T-helper 2 cell treated with Interferon-gamma antibody and Interleukin-4, amounts not matched to agents 100 ng/mL and 5 ng/mL, for 36 hours (primary cell): ENCODE results near the gene MRPL11. TPM values are rescaled to one million over a fixed set of nuclear protein-coding genes. Genes with fewer than 3 reads are reported as not detected.

Source experiments
- intact Hi-C: fragments of 100-400 bp; cut with micrococcal nuclease; formaldehyde crosslinking; loops from one replicate; pipeline ENCODE4 v1.15.1; 2023
- total RNA-seq: library from RNA; stranded (reverse); gene quantifications from 2 replicates; pipeline ENCODE4 v1.2.3, GENCODE V29; 2022

The MRPL11 gene
- total RNA-seq, 1 donor from 2014 or later: 87.6 TPM

GRCh38 chr11:66408488-66409214, 30.0 kb downstream of the MRPL11 start:
- intact Hi-C loops: loop anchor here (1.0 to 2.0 kb wide), 5 partner anchors 13 to 270 kb away; partner anchors contain the start of genes DPP3, MRPL11 and NPAS4

DNA sequence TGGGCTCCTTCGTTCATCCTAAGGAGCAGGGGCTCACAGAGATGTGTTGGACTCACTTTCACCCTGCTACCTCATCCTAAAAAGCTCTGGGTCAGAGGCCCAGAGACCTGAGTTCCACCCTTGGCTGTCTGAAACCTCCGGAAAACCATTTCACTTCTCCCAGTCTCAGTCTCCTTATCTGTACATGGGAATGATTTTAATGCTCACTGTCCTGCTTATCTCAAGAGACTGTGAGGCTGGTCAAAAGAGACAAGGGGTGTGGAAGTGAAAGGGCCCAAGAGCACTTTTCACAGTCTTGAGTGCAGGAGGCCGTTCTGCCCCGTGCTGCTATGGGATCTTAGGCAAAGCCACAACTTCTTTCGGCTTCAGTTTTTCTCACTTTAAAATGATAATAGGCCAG, 31.0 kb downstream of the MRPL11 start:
- intact Hi-C loops: loop anchor here (1.0 to 2.0 kb wide), 5 partner anchors 14 to 271 kb away; partner anchors contain the start of genes DPP3, MRPL11 and NPAS4

GRCh38 chr11:66393954-66394353, 44.7 kb downstream of the MRPL11 start:
- intact Hi-C loops: no loop called here

DNA sequence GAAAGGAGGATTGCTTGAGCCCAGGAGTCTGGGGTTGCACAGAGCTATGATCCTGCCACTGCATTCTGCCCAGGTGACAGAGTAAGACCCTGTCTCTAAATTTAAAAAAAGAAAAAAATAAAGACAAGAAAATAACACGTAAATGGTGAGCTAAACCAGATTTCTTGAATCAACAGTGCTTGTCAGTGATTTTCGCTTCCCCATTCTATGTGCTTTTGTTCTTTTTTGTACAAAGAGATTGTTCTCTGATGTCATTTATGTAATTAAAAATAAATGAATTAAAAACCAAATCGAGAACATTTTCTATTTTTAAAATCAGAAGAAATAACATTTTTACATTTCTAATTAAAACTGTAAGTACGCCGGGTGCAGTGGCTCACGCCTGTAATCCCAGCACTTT, 47.3 kb downstream of the MRPL11 start:
- intact Hi-C loops: no loop called here

DNA sequence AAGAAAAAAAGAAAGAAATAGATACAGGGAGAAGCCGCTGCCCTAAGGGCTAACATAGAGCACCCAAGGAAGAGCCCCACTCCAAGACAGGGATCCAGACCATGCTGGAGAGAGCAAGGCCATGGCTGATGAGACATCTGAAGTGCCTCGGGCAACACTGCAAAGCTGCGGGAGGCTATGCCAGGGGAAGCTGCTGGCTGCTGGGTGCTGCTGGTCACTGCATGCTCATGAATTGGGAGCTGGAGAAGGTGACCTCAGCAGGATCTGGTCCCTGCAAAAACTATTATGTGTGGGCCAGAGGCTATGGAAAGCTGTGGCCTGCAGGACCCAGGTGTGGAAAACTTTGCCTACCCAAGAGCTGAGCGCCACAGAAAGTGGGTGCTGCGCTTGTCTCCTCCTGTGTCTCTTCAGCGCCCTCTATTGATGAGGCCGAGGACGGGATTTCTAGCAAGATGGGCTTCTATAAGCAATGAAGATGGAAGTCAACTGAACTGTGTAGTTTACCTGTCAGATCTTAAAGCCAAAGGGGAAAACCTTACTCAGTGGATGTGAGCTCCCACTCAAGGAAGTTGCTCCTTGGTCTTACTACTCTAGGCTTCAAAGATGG, 49.8 kb downstream of the MRPL11 start:
- intact Hi-C loops: loop anchor here (1.0 kb wide), 1 partner anchor 78 kb away; no protein-coding TSS in a partner anchor

DNA sequence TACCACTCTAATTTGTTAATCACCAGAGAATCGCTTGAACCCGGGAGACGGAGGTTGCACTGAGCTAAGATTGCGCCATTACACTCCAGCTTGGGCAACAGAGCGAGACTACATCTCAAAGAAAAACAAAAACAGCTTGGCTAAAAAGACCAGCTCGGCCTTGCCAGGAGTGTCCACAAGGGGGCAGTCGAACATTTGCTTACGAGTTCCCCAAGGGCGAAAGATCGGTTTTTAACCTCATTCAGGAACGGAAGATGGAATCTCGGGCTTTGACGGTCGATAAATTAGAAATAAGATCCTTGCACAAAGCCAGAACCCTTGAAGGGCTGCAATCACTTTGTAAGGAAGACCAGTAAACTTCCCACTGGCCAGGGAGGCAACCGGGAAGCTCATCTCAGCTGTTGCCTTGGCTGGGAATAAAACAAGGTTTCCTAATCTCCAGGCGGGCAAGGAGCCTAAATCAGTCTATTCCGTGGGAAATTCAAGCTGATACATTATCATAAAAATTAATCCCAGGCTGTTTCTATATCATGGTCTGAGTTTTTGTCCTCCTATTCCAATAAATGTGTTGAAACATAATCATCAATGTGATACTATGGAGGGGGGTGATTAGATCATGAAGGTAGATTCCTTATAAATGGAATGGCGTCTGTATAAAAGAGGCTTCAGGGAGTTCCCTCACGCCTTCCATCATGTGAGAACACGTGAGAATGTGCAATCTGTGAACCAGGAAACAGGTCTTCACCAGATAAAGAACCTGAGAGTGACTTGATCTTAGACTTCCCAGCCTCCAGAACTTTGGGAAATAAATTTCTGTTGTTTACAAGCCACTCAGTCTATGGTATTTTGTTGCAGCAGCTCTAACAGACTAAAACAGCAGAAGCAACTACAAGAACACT, 52.2 kb downstream of the MRPL11 start:
- intact Hi-C loops: no loop called here

Other genes starting within 250 kb of the MRPL11 start
- 42.3 and 42.5 TPM in 2 replicates for gene KLC2, start 181.1 kb downstream of the MRPL11 start, total RNA-seq
- gene RAB1B, start 170.2 kb downstream of the MRPL11 start, total RNA-seq: 156 and 159 TPM in 2 replicates
- gene CNIH2, start 160.7 kb downstream of the MRPL11 start, total RNA-seq: 1.5 and 1.6 TPM in 2 replicates
- 45.4 and 53.0 TPM in 2 replicates for gene YIF1A, start 149.7 kb downstream of the MRPL11 start, total RNA-seq
- gene TMEM151A, start 147.0 kb downstream of the MRPL11 start, total RNA-seq: not detected in 2 replicates
- 0.09 and 0.18 TPM in 2 replicates for gene CD248, start 121.8 kb downstream of the MRPL11 start, total RNA-seq
- 1.3 and 1.8 TPM in 2 replicates for gene RIN1, start 102.4 kb downstream of the MRPL11 start, total RNA-seq
- 42.5 and 44.9 TPM in 2 replicates for gene BRMS1, start 93.7 kb downstream of the MRPL11 start, total RNA-seq
- 7.0 and 7.3 TPM in 2 replicates for gene B4GAT1, start 91.2 kb downstream of the MRPL11 start, total RNA-seq
- gene SLC29A2, start 67.1 kb downstream of the MRPL11 start, total RNA-seq: 8.0 and 8.1 TPM in 2 replicates
- 0.27 and 0.61 TPM in 2 replicates for gene NPAS4, start 17.8 kb downstream of the MRPL11 start, total RNA-seq
- 8.3 and 8.8 TPM in 2 replicates for gene PELI3, start 28.1 kb upstream of the MRPL11 start, total RNA-seq
- 87.0 and 89.6 TPM in 2 replicates for gene DPP3, start 41.6 kb upstream of the MRPL11 start, total RNA-seq
- 14.9 and 18.2 TPM in 2 replicates for gene BBS1, start 71.8 kb upstream of the MRPL11 start, total RNA-seq
- 12.5 and 13.6 TPM in 2 replicates for gene ZDHHC24, start 107.2 kb upstream of the MRPL11 start, total RNA-seq
- 0.05 TPM in 2 replicates for gene ACTN3, start 108.1 kb upstream of the MRPL11 start, total RNA-seq
- gene CTSF, start 129.8 kb upstream of the MRPL11 start, total RNA-seq: 0.77 and 1.4 TPM in 2 replicates
- gene CCDC87, start 154.2 kb upstream of the MRPL11 start, total RNA-seq: 0.07 and 0.11 TPM in 2 replicates
- gene CCS, start 154.3 kb upstream of the MRPL11 start, total RNA-seq: 29.1 and 34.4 TPM in 2 replicates
- gene RBM14, start 177.8 kb upstream of the MRPL11 start, total RNA-seq: 177 and 178 TPM in 2 replicates
- 123 and 131 TPM in 2 replicates for gene RBM4, start 199.9 kb upstream of the MRPL11 start, total RNA-seq
- 20.2 and 20.5 TPM in 2 replicates for gene RBM4B, start 239.0 kb upstream of the MRPL11 start, total RNA-seq